OCI-LY7 (cell line): ENCODE measurements around the gene SCAF1.

Experiments used
- CTCF ChIP-seq: fragments of 200-600 bp; sonication (generic); conservative IDR thresholded peaks from 2 replicates; pipeline ENCODE4 v1.5.1; 2014; ENCODE audit warnings: mild to moderate bottlenecking, antibody characterized with exemption, low read length, moderate library complexity, mixed read lengths
- EZH2phosphoT487 ChIP-seq: fragments of 200-600 bp; sonication (generic); IDR thresholded peaks from 2 replicates; pipeline ENCODE4 v1.6.1; 2018; ENCODE audit warnings: low read depth, borderline replicate concordance, mild to moderate bottlenecking, mixed run types, antibody characterized with exemption, low read length, moderate library complexity, mixed read lengths

DNA sequence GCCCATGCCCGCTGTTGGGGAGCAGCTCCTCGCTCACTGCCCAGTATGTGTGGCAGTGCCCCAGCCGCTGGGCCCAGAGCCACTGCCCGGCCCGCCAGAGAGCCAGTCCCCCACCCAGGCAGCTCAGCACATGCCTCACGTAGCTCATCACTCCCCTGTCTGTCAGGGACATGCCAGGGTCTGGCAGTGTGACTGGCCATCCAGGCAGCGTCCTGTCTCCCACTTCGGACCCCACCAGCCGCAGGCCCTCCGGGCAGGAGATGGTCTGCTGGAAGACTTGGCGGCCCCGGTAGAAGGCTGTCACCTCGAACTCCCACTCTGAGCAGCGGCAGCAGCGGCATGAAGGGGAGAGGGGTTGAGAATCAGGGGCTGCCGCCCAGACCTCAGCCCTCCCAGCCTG lies 20.0 kb downstream of the SCAF1 start:
- TF ChIP-seq CTCF = no peak
- no peak for TF ChIP-seq EZH2phosphoT487
